ENCODE data around the gene SIGLEC15. TPM values are rescaled to one million over a fixed set of nuclear protein-coding genes. Genes with fewer than 3 reads are reported as not detected.
A peak's percentile ranks its signal among the peaks of the same experiment; 100 is the strongest.

The SIGLEC15 gene
- total and polyA plus RNA-seq, 4 donors: 0.04 to 0.91 (median 0.68) TPM

- 34 to 37% methylated on average over 4 of the region's 4 CpGs for WGBS, 2 donors
- Histone ChIP-seq H3K9me3 (ENCODE audit: control insufficient read depth in 4 of 4, insufficient read depth in 3 of 4, low read length in 3 of 4) (no peaks in the 10 kb centered on the region), H3K4me1 (ENCODE audit: control insufficient read depth in 5 of 5, insufficient read depth in 5 of 5, low read length in 5 of 5) (peaks cover 0 to 5% (median 0%) of the 10 kb centered on the region in 5 donors), H3K27ac (ENCODE audit: low read depth in 1 of 2, low read length in 1 of 2) (no peak overlapping the region), H3K36me3 (ENCODE audit: control insufficient read depth in 4 of 4, insufficient read depth in 4 of 4, low read length in 4 of 4) (no peaks in the 10 kb centered on the region), H3K27me3 (ENCODE audit: control insufficient read depth in 3 of 3, insufficient read depth in 3 of 3, low read length in 2 of 3) (peaks cover 0 to 5% (median 4%) of the 10 kb centered on the region in 3 donors), H3K9ac (ENCODE audit: insufficient read depth in 1 of 2, low read length in 2 of 2) (no peak overlapping the region), H3K4me3 (no peak overlapping the region)
- ATAC-seq (ENCODE audit: insufficient read depth, low FRiP score): no peak
- DNase-seq: peak; percentile 27 to 77 (median 40)
- no peak for TF ChIP-seq CTCF (IDR thresholded peaks at IDR 0.05; ENCODE audit: control extremely low read depth, extremely low read depth)
These were observed 40.3 kb upstream of the SIGLEC15 start for GRCh38 chr18:45785134-45785533.

GRCh38 chr18:45786941-45787340 lies 38.5 kb upstream of the SIGLEC15 start:
- Histone ChIP-seq H3K9ac (ENCODE audit: insufficient read depth in 1 of 2, low read length in 2 of 2) (no peak overlapping the region), H3K4me1 (ENCODE audit: control insufficient read depth in 5 of 5, insufficient read depth in 5 of 5, low read length in 5 of 5) (peaks cover 0 to 5% (median 0%) of the 10 kb centered on the region in 5 donors), H3K27ac (ENCODE audit: low read depth in 1 of 2, low read length in 1 of 2) (no peak overlapping the region), H3K36me3 (ENCODE audit: control insufficient read depth in 4 of 4, insufficient read depth in 4 of 4, low read length in 4 of 4) (no peaks in the 10 kb centered on the region), H3K4me3 (no peak overlapping the region), H3K27me3 (ENCODE audit: control insufficient read depth in 3 of 3, insufficient read depth in 3 of 3, low read length in 2 of 3) (peaks cover 0 to 3% (median 2%) of the 10 kb centered on the region in 3 donors), H3K9me3 (ENCODE audit: control insufficient read depth in 4 of 4, insufficient read depth in 3 of 4, low read length in 3 of 4) (no peaks in the 10 kb centered on the region)
- ATAC-seq (ENCODE audit: insufficient read depth, low FRiP score): no peak
- no peak for DNase-seq
- WGBS, 2 donors: 95 to 97% methylated on average over 3 of the region's 3 CpGs
- TF ChIP-seq CTCF (IDR thresholded peaks at IDR 0.05; ENCODE audit: control extremely low read depth, extremely low read depth): no peak

- H3K27ac ChIP-seq (ENCODE audit: low read depth in 1 of 2, low read length in 1 of 2): no peak overlapping the region
- ATAC-seq (ENCODE audit: insufficient read depth, low FRiP score) (no peak), DNase-seq (no peak)
- no peaks in the 10 kb centered on the region for H3K9me3 ChIP-seq (ENCODE audit: control insufficient read depth in 4 of 4, insufficient read depth in 3 of 4, low read length in 3 of 4)
- TF ChIP-seq CTCF (IDR thresholded peaks at IDR 0.05; ENCODE audit: control extremely low read depth, extremely low read depth): no peak
- H3K36me3 ChIP-seq (ENCODE audit: control insufficient read depth in 4 of 4, insufficient read depth in 4 of 4, low read length in 4 of 4): no peaks in the 10 kb centered on the region
- H3K9ac ChIP-seq (ENCODE audit: insufficient read depth in 1 of 2, low read length in 2 of 2): no peak overlapping the region
- no peak overlapping the region for H3K4me3 ChIP-seq
- 92 to 93% methylated on average over 1 of the region's 1 CpG for WGBS, 2 donors
- H3K4me1 ChIP-seq (ENCODE audit: control insufficient read depth in 5 of 5, insufficient read depth in 5 of 5, low read length in 5 of 5): peaks cover 0 to 5% (median 0%) of the 10 kb centered on the region in 5 donors
- H3K27me3 ChIP-seq (ENCODE audit: control insufficient read depth in 3 of 3, insufficient read depth in 3 of 3, low read length in 2 of 3): no peaks in the 10 kb centered on the region
These were observed 38.1 kb upstream of the SIGLEC15 start for GRCh38 chr18:45787346-45787745.

GRCh38 chr18:45788861-45789260 lies 36.6 kb upstream of the SIGLEC15 start:
- Histone ChIP-seq H3K9me3 (ENCODE audit: control insufficient read depth in 4 of 4, insufficient read depth in 3 of 4, low read length in 3 of 4) (no peaks in the 10 kb centered on the region), H3K36me3 (ENCODE audit: control insufficient read depth in 4 of 4, insufficient read depth in 4 of 4, low read length in 4 of 4) (no peaks in the 10 kb centered on the region), H3K27ac (ENCODE audit: low read depth in 1 of 2, low read length in 1 of 2) (no peak overlapping the region), H3K4me3 (no peak overlapping the region), H3K9ac (ENCODE audit: insufficient read depth in 1 of 2, low read length in 2 of 2) (no peak overlapping the region), H3K4me1 (ENCODE audit: control insufficient read depth in 5 of 5, insufficient read depth in 5 of 5, low read length in 5 of 5) (peaks cover 0 to 5% (median 0%) of the 10 kb centered on the region in 5 donors), H3K27me3 (ENCODE audit: control insufficient read depth in 3 of 3, insufficient read depth in 3 of 3, low read length in 2 of 3) (no peaks in the 10 kb centered on the region)
- DNase-seq: no peak
- no peak for ATAC-seq (ENCODE audit: insufficient read depth, low FRiP score)
- WGBS, 2 donors: 79 to 86% methylated on average over 3 of the region's 3 CpGs
- no peak for TF ChIP-seq CTCF (IDR thresholded peaks at IDR 0.05; ENCODE audit: control extremely low read depth, extremely low read depth)
